IPS-18c (cell line): ENCODE measurements around the gene NSD1.

Experiments used
- H3K4me3 ChIP-seq: 2 replicates; pipeline ENCODE4 v1.7.0; 2013; ENCODE audit warnings: low read depth, mild to moderate bottlenecking, low read length, moderate library complexity; ENCODE audit not compliant: insufficient read depth
- H3K9me3 ChIP-seq: one replicate; pipeline ENCODE4 v1.6.1; 2013; ENCODE audit warnings: mild to moderate bottlenecking, low read length, moderate library complexity; ENCODE audit not compliant: control insufficient read depth, insufficient read depth

The NSD1 gene

GRCh38 chr5:177276886-177277285 lies 143.3 kb downstream of the NSD1 start:
- Histone ChIP-seq H3K4me3 (no peak overlapping the region), H3K9me3 (no peaks in the 10 kb centered on the region)

GRCh38 chr5:177288191-177288590 lies 154.6 kb downstream of the NSD1 start:
- no peaks in the 10 kb centered on the region for H3K9me3 ChIP-seq
- no peak overlapping the region for H3K4me3 ChIP-seq

- no peak overlapping the region for H3K4me3 ChIP-seq
- peaks cover 2% of the 10 kb centered on the region for H3K9me3 ChIP-seq
Observed at GRCh38 chr5:177290816-177291596, 157.4 kb downstream of the NSD1 start.

- no peak overlapping the region for H3K4me3 ChIP-seq
- peaks cover 2% of the 10 kb centered on the region for H3K9me3 ChIP-seq
Observed at GRCh38 chr5:177291735-177292134, 158.2 kb downstream of the NSD1 start.

- Histone ChIP-seq H3K9me3 (peaks cover 2% of the 10 kb centered on the region), H3K4me3 (no peak overlapping the region)
Observed at GRCh38 chr5:177293819-177294581, 160.4 kb downstream of the NSD1 start.

GRCh38 chr5:177294632-177295031 lies 161.1 kb downstream of the NSD1 start:
- Histone ChIP-seq H3K4me3 (no peak overlapping the region), H3K9me3 (peaks cover 2% of the 10 kb centered on the region)

- Histone ChIP-seq H3K9me3 (peaks cover 2% of the 10 kb centered on the region), H3K4me3 (no peak overlapping the region)
Observed at GRCh38 chr5:177295924-177296323, 162.4 kb downstream of the NSD1 start.

GRCh38 chr5:177296581-177296980 lies 163.0 kb downstream of the NSD1 start:
- peaks cover 2% of the 10 kb centered on the region for H3K9me3 ChIP-seq
- H3K4me3 ChIP-seq: no peak overlapping the region

GRCh38 chr5:177297922-177298321 lies 164.3 kb downstream of the NSD1 start:
- no peak overlapping the region for H3K4me3 ChIP-seq
- H3K9me3 ChIP-seq: peaks cover 2% of the 10 kb centered on the region

- no peak overlapping the region; the same call in 1 of the 2 replicates for H3K4me3 ChIP-seq
- H3K9me3 ChIP-seq: no peaks in the 10 kb centered on the region
Observed at GRCh38 chr5:177299697-177300096, 166.1 kb downstream of the NSD1 start.

GRCh38 chr5:177300236-177300880 lies 166.8 kb downstream of the NSD1 start:
- no peaks in the 10 kb centered on the region for H3K9me3 ChIP-seq

GRCh38 chr5:177300951-177301350 lies 167.4 kb downstream of the NSD1 start:
- Histone ChIP-seq H3K4me3 (no peak overlapping the region), H3K9me3 (no peaks in the 10 kb centered on the region)

More at GRCh38 chr5:177300236-177300880, 166.8 kb downstream of the NSD1 start:
- H3K4me3 ChIP-seq: no peak overlapping the region

- Histone ChIP-seq H3K9me3 (no peaks in the 10 kb centered on the region), H3K4me3 (no peak overlapping the region)
Observed at GRCh38 chr5:177301503-177302165, 168.1 kb downstream of the NSD1 start.

- peak overlapping the region; percentile 91 for H3K4me3 ChIP-seq
- no peaks in the 10 kb centered on the region for H3K9me3 ChIP-seq
Observed at GRCh38 chr5:177302354-177303110, 169.0 kb downstream of the NSD1 start.

GRCh38 chr5:177303121-177303924 lies 169.8 kb downstream of the NSD1 start, which contains the start of the genes PRELID1 and RAB24:
Gene PRELID1, plus strand, starts transcription at chr5:177303799. Its CDS starts 187 bp downstream, at chr5:177303986.
Gene RAB24, minus strand, starts transcription at chr5:177303719. Its CDS starts 431 bp downstream, at chr5:177303288.
- no peaks in the 10 kb centered on the region for H3K9me3 ChIP-seq
- peak within 1 kb of the TSS; percentile 91 for H3K4me3 ChIP-seq

GRCh38 chr5:177303925-177304391 lies 170.4 kb downstream of the NSD1 start:
- Histone ChIP-seq H3K4me3 (peak overlapping the region; percentile 91), H3K9me3 (no peaks in the 10 kb centered on the region)
